ENCODE data around the gene ZNF276.
"Not testable (repeated sequence)": the region's sequence is repeated elsewhere in the genome, so short reads cannot be mapped to it uniquely, and the experiment has no call there.

The ZNF276 gene

GRCh38 chr16:89738538-89739317 is 17.4 kb downstream of the ZNF276 start:
- no peak for DNase-seq (ENCODE audit: low spot score)

GRCh38 chr16:89739383-89739782 is 18.0 kb downstream of the ZNF276 start:
- DNase-seq (ENCODE audit: low spot score), result no peak

DNA sequence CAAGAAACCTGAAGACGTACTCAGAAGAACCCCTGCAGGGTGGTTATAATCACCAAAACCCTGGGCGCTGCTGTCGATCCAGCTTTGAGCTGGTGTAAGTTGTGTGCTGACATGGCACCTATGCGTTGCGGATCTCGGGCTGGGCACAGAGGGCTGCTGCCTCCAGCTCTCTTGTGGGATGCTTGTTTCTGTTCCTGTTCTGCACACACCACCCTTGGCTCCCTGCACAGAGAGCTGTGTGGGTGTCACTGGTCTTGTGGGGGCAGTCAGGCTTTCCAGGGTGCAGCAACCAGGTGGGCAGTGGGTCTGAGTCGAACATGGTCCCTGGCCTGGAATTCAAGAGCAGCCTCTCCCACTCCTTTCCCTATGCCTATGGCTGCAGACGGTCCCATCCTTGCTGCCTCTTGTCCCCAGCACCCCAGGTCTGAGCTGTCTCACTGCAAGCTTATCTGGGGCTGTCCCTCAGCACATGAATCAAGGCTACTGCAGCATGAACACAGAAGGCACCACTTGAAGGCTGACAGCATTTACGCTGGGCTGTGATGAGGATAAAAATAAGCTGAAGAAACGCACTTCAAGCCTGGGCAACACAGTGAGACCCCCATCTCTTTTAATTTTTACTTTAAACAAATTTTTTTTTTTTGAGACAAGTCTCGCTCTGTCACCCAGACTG is 20.1 kb downstream of the ZNF276 start:
- no peak for DNase-seq (ENCODE audit: low spot score)

- no peak for DNase-seq (ENCODE audit: low spot score)
Measured at GRCh38 chr16:89742948-89743347, 21.6 kb downstream of the ZNF276 start.

DNA sequence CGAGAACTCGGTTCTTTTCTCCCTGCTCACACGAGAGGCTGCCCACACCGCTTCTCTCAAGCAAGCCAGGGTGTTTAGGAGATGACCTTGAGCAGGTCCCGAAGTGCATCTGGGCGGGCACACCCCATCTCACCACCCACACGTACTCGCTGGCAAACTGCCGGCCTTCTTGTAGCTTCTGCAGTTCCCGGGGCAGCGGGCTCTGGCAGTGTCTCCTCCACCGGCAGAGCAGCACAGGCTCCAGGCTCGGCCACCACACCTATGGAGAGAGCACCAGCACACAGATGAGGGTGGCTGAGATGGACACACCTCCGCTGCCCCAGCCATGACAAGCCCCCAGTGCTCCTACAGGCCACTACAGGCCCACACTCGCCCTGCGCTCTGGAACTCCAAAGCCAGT is 23.5 kb downstream of the ZNF276 start:
- DNase-seq (ENCODE audit: low spot score), result no peak

GRCh38 chr16:89746043-89746442 is 24.7 kb downstream of the ZNF276 start:
- no peak for DNase-seq (ENCODE audit: low spot score)

GRCh38 chr16:89748076-89748475 is 26.7 kb downstream of the ZNF276 start:
- DNase-seq (ENCODE audit: low spot score), result no peak

DNA sequence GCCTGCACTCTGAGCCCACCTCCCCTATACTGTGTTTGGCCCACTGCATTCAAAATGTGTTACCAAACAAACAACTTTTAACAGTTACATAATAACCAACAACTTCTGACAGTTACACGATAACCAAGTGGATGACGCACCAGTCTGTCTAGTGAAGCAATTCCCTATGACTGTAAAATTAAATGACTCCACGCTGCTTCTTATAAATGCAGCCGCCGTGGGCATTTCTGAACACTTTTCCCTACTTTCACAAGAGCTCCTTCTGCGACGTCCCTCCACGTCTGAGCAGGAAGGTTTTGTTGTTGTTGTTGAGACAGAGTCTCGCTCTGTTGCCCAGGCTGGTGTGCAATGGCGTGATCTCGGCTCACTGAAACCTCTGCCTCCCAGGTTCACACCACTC is 27.6 kb downstream of the ZNF276 start:
- no peak for DNase-seq (ENCODE audit: low spot score)

DNA sequence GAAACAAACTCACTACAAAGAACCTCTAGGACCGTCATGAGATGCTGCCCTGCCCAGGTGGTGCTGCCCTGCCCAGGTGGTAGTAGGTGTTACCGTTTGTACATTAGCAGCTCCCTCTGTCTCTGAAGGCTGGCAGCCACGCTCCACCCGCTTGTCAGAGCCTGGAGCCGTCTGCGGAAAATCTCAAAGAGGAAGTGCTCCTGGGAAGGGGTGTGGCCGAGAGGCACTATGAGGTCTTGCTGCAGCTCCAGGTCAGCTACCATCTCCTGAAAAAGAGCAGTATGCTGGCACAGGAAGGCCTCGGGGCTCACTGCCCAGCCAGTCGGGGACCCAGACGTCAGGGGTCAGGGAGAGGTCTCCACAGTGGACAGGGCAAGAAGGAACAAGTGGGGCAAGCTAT is 28.3 kb downstream of the ZNF276 start:
- DNase-seq (ENCODE audit: low spot score), result no peak

- DNase-seq (ENCODE audit: low spot score), result no peak
Measured at GRCh38 chr16:89759746-89760340, 38.5 kb downstream of the ZNF276 start.

- no peak for DNase-seq (ENCODE audit: low spot score)
Measured at GRCh38 chr16:89761304-89761922, 40.1 kb downstream of the ZNF276 start.

- DNase-seq (ENCODE audit: low spot score), result no peak
Measured at GRCh38 chr16:89764711-89765201, 43.4 kb downstream of the ZNF276 start.

- DNase-seq (ENCODE audit: low spot score), result no peak
Measured at GRCh38 chr16:89765292-89765830, 44.0 kb downstream of the ZNF276 start.

DNA sequence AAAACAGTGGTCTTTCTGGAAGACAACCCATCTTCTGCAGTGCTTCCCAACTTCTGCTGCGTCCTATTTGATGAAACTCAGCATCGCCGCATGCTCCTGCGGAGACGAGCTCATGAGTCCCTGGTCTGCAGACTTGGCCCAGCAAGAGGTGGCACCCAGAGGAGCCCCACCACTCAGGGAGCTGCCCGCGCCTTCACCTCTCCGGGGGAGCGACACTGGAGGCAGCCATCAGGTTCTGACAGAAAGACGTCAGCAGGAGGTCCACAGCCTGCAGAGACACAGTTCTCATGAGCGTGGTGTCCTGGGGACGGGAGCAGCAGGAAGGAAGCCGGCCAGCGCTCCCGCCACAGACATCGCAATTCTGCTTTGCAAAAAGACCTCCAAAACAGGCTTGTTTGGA is 49.0 kb downstream of the ZNF276 start:
- DNase-seq (ENCODE audit: low spot score), result no peak

DNA sequence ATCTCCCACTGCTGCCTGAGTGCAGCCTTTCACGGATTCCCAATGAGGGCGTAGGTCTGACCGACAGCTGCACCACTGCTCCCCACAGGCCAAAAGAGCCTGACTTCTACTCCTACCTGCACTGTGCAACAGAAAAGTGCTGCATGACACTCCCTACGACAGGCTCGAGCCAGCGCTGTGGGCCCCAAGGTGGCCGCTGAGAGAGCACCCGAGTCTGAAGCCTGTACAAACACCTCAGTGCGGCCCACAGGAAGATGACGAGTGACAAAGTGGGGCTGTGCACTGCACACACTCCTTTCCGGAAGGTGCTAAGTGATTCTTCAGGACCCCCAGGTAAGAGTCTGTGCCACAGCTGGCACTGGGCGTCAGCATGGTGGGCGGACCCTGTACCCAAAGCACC is 53.9 kb downstream of the ZNF276 start:
- no peak for DNase-seq (ENCODE audit: low spot score)

DNA sequence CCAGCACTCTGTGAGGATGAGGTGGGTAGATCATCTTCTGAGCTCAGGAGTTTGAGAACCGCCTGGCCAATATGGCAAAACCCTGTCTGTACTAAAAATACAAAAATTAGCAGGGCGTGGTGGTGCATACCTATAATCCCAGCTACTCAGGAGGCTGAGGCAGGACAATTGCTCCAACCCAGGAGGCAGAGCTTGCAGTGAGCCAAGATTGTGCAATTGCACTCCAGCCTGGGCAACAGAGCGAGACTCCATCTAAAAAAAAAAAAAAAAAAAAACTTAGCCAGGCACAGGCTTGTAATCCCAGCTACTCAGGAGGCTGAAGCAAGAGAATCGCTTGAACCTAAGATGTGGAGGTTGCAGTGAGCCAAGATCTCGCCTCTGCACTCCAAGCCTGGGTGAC is 56.9 kb downstream of the ZNF276 start:
- DNase-seq (ENCODE audit: low spot score), result not testable (repeated sequence)

GRCh38 chr16:89779231-89779908 is 58.0 kb downstream of the ZNF276 start:
- DNase-seq (ENCODE audit: low spot score), result no peak

DNA sequence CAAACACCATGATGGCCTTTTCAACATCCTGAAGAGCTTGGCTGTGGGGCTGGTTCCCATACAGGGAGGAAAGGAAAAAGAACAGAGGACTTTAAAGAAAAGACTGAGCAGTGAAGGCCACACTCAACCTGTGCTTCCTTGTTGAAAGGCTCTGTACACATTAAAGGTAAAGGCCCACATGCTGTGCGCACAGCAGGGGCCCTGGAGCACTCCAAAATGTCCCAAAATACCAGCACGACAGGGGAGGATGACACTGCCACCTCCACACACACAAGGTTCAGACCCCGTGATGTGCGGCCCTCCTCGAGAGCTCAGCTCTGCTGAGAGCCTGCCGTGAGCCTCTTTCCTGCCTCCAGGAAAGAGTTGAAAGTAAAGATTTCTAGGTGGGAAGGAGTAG is 58.6 kb downstream of the ZNF276 start:
- DNase-seq (ENCODE audit: low spot score), result no peak

- DNase-seq (ENCODE audit: low spot score), result no peak
Measured at GRCh38 chr16:89782489-89782888, 61.2 kb downstream of the ZNF276 start.

DNA sequence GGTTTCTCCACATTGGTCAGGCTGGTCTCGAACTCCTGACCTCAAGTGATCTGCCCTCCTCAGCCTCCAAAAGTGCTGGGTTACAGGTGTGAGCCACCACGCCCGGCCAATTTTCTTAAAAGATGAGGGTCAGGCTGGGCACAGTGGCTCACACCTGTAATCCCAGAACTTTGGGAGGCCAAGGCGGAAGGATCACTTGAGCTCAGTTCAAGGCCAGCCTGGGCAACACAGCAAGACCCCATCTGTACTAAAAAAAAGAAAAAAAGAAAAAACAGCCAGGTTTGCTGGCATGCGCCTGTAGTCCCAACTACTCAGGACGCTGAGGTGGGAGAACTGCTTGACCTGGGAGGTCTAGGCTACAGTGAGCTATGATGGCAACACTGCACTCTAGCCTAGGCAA is 62.6 kb downstream of the ZNF276 start:
- DNase-seq (ENCODE audit: low spot score), result not testable (repeated sequence)

DNA sequence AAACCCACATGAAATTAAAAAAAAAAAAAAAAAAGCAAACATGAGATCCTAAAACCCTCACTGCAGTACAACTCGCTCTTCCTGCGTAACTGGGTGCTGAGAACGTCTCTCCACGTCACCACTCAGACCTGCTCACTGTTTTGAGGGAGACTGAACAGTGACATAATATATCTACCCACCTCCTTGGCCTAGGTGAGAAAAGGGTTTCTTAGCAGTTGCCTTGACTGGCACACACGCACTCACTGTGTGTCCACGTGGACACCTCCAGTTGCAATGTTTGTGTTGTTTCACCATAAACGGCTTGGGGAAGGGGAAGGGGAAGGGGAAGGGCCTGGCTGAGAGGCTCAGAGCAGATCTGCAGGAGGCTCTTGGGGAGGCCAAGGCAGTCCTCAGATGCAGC is 63.1 kb downstream of the ZNF276 start:
- DNase-seq (ENCODE audit: low spot score), result no peak

All from GM03348 (cell line).